ENCODE data around the gene SIRPG.

The SIRPG gene

DNA sequence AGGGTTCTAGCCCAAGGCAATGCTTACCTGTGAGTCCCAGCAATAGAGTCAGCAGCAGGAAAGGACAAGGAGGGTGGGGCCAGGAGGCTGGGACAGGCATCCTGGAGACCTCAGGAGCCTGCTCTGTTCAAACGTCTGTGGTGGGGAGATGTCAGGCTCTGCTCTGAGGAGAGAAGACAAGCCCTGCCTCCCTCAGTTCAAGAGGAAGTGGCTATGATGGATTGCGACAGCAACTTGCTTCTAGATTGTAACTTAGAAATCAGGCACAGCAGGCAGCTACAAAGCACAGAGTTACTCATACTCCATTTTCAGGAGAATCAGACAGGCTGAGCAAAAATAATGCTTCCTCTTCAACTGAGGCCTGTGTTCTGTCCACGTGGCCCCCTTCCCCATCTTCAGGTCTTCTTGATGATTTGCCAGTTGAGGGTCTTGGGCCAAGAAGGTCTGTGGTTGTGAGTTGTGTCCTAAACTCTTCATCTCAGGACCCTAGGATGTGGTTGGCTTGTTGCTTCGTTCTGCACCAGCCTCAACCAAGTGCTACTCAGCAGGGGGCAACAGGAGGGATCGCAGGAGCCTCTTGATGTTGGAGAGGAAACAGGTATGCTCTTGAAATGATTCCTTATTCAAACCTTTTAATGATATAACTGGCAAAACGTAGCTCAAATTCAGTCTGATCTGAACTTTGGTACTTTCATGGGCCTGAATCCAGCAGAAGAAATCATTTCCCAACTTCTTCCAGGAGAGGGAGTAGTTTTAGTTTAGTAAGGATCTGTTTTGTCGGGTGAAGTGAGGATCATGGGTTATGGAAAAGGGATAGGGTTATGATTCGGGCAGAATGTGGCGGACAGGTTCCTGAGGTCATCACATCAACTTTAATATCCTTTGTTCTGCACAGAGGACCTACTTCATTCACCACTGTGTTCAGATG lies 68.8 kb downstream of the SIRPG start:
- no peak for DNase-seq

DNA sequence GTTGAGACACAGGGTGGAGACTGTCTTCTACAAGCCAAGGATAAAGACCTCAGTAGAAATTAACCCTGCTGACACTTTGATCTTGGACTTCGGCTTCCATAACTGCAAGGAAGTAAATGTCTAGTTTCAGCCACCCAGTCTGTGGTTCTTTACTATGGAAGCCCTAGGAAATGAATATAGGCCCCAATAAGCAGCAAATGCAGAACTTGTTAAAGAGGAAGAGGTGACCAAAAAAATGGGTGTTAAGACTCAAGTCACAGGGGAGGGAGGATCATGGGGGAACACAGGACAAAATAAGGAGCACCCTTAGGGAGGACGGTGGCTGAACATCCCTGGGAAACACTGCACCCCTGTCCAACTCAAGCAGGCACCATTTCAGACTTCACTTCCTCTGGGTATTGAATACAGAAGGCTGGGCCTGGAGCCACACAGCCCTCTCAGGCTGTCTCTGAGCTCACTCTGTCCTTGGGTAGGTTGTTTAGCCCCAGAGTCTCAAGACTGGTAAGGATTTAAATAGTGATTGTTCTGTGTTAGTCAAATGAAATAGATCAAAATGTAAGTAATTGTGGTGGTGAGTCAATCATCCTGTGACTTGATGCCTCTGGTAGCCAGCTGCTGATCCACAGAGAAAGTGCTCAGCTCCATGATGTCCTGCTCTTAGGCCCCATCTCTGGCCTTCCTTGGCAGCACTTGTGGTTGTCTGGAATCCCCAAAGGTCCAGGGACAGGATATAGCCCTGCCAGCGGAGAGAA lies 69.6 kb downstream of the SIRPG start:
- no peak for DNase-seq

DNA sequence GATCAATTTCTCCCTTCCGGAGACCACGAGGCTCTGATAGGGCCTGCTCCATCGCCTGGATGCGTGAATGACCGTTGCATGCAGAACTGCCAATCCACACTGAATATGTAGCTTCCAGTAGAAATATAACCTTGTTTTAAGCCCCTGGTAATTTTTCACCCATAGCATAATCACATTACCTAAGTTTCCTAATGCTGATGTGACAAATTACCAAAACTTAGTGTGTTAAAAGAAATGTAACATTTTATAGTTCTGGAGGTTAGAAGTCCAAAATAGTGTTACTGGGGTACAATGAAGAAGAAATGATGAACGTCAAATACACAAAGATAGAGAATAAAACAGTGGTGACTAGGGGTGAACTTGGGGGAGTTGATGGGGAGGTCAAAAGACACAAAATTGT lies 78.1 kb downstream of the SIRPG start:
- DNase-seq: no peak
